H9 (cell line): ENCODE data around the gene RAB6B. TPM values are rescaled to one million over a fixed set of nuclear protein-coding genes. Genes with fewer than 3 reads are reported as not detected.

Experiments used
- DNase-seq: peaks from one replicate; pipeline ENCODE4 v3.0.0-alpha.2; 2017
- H2AFZ ChIP-seq: one replicate; pipeline ENCODE4 v1.6.1; 2013; ENCODE audit warnings: mild to moderate bottlenecking, low read length, control low read depth, moderate library complexity
- H2AK5ac ChIP-seq: 2 replicates; pipeline ENCODE4 v1.6.1; 2013; ENCODE audit warnings: low read length, control low read depth, mixed read lengths; ENCODE audit not compliant: insufficient read length
- H2BK120ac ChIP-seq: one replicate; pipeline ENCODE4 v1.6.1; 2013; ENCODE audit warnings: low read depth, mild to moderate bottlenecking, low read length, control low read depth, inconsistent platforms; ENCODE audit not compliant: poor library complexity, severe bottlenecking
- H2BK12ac ChIP-seq: 2 replicates; pipeline ENCODE4 v1.6.1; 2013; ENCODE audit warnings: low read length, control low read depth, mixed read lengths, low read depth; ENCODE audit not compliant: insufficient read length
- H2BK15ac ChIP-seq: 2 replicates; pipeline ENCODE4 v1.6.1; 2013; ENCODE audit warnings: low read depth, low read length, control low read depth
- H2BK20ac ChIP-seq: one replicate; pipeline ENCODE4 v1.6.1; 2013; ENCODE audit warnings: low read depth, mild to moderate bottlenecking, low read length, control low read depth, inconsistent platforms; ENCODE audit not compliant: poor library complexity, severe bottlenecking
- H2BK5ac ChIP-seq: 2 replicates; pipeline ENCODE4 v1.6.1; 2013; ENCODE audit warnings: low read length, control low read depth, mixed read lengths; ENCODE audit not compliant: insufficient read length
- H3K14ac ChIP-seq: 2 replicates; pipeline ENCODE4 v1.6.1; 2013; ENCODE audit warnings: low read length, control low read depth; ENCODE audit not compliant: insufficient read depth
- H3K18ac ChIP-seq: 2 replicates; pipeline ENCODE4 v1.6.1; 2013; ENCODE audit warnings: low read depth, mild to moderate bottlenecking, mixed read lengths, low read length, control low read depth; ENCODE audit not compliant: insufficient read length
- H3K23ac ChIP-seq: 2 replicates; pipeline ENCODE4 v1.6.1; 2013; ENCODE audit warnings: low read length, control low read depth, mixed read lengths, low read depth; ENCODE audit not compliant: insufficient read length
- H3K23me2 ChIP-seq: 2 replicates; pipeline ENCODE4 v1.6.1; 2013; ENCODE audit warnings: low read depth, mild to moderate bottlenecking, mixed read lengths, low read length, control low read depth; ENCODE audit not compliant: insufficient read length, poor library complexity, severe bottlenecking
- H3K27ac ChIP-seq: 2 replicates; pipeline ENCODE4 v1.5.1; 2013; ENCODE audit warnings: low read length, control low read depth, mixed read lengths, low read depth; ENCODE audit not compliant: insufficient read length
- H3K27me3 ChIP-seq: 2 replicates; pipeline ENCODE4 v1.6.1; 2013; ENCODE audit warnings: low read length, control low read depth, inconsistent platforms; ENCODE audit not compliant: insufficient read depth
- H3K4ac ChIP-seq: 2 replicates; pipeline ENCODE4 v1.6.1; 2013; ENCODE audit warnings: low read depth, mild to moderate bottlenecking, control low read depth, inconsistent platforms, low read length, moderate library complexity
- H3K4me1 ChIP-seq: 2 replicates; pipeline ENCODE4 v1.6.1; 2013; ENCODE audit warnings: low read length, control low read depth, inconsistent platforms; ENCODE audit not compliant: insufficient read depth
- H3K4me2 ChIP-seq: 2 replicates; pipeline ENCODE4 v1.6.1; 2013; ENCODE audit warnings: low read length, control low read depth, mixed read lengths; ENCODE audit not compliant: insufficient read length, insufficient read depth
- H3K56ac ChIP-seq: 2 replicates; pipeline ENCODE4 v1.6.1; 2013; ENCODE audit warnings: low read depth, mild to moderate bottlenecking, mixed read lengths, low read length, control low read depth; ENCODE audit not compliant: insufficient read length
- H3K79me1 ChIP-seq: 2 replicates; pipeline ENCODE4 v1.6.1; 2013; ENCODE audit warnings: low read depth, mild to moderate bottlenecking, moderate library complexity, low read length, control low read depth, inconsistent platforms; ENCODE audit not compliant: insufficient read depth, poor library complexity, severe bottlenecking
- H3K79me2 ChIP-seq: 2 replicates; pipeline ENCODE4 v1.6.1; 2013; ENCODE audit warnings: low read length, control low read depth, inconsistent platforms; ENCODE audit not compliant: insufficient read depth
- H3K9ac ChIP-seq: 2 replicates; pipeline ENCODE4 v1.6.1; 2013; ENCODE audit warnings: low read length, control low read depth, mixed read lengths; ENCODE audit not compliant: insufficient read length; ENCODE audit errors: extremely low read depth
- H3K9me3 ChIP-seq: one replicate; pipeline ENCODE4 v1.6.1; 2013; ENCODE audit warnings: low read depth, low read length, inconsistent platforms; ENCODE audit not compliant: control insufficient read depth
- H3T11ph ChIP-seq: one replicate; pipeline ENCODE4 v1.6.1; 2013; ENCODE audit warnings: mild to moderate bottlenecking, low read length, control low read depth, inconsistent platforms
- H4K20me1 ChIP-seq: one replicate; pipeline ENCODE4 v1.6.1; 2013; ENCODE audit not compliant: control insufficient read depth, insufficient read length, insufficient read depth
- H4K5ac ChIP-seq: 2 replicates; pipeline ENCODE4 v1.6.1; 2013; ENCODE audit warnings: low read depth, mild to moderate bottlenecking, mixed read lengths, low read length, control low read depth; ENCODE audit not compliant: insufficient read length
- H4K8ac ChIP-seq: replicated peaks from 2 replicates; pipeline ENCODE4 v1.6.1; 2013; ENCODE audit warnings: low read length, control low read depth, mixed read lengths, low read depth; ENCODE audit not compliant: insufficient read length
- H4K91ac ChIP-seq: 2 replicates; pipeline ENCODE4 v1.6.1; 2013; ENCODE audit warnings: low read depth, mild to moderate bottlenecking, moderate library complexity, mixed read lengths, low read length, control low read depth; ENCODE audit not compliant: insufficient read length
- H3K27ac Mint-ChIP-seq, 3 experiments: 2 replicates in 2 of 3; 3 replicates in 1 of 3; pipeline ENCODE4 v1.8.0; 2020 to 2021; ENCODE audit warnings: mixed read lengths in 3 of 3, mild to moderate bottlenecking in 1 of 3, moderate library complexity in 1 of 3
- H3K27me3 Mint-ChIP-seq: 2 replicates; pipeline ENCODE4 v1.8.0; 2021; ENCODE audit warnings: low read depth, mild to moderate bottlenecking, moderate library complexity, mixed read lengths
- H3K36me3 Mint-ChIP-seq, 3 experiments: 2 replicates in 2 of 3; 3 replicates in 1 of 3; pipeline ENCODE4 v1.8.0; 2020 to 2021; ENCODE audit warnings: low read depth in 3 of 3, mixed read lengths in 3 of 3; ENCODE audit not compliant: insufficient read depth in 1 of 3
- H3K4me1 Mint-ChIP-seq, 2 experiments: 2 replicates each; pipeline ENCODE4 v1.8.0; 2020; ENCODE audit warnings: mixed read lengths in 2 of 2
- H3K4me3 Mint-ChIP-seq, 2 experiments: 2 replicates in 1 of 2; 3 replicates in 1 of 2; pipeline ENCODE4 v1.8.0; 2020 to 2021; ENCODE audit warnings: mild to moderate bottlenecking in 2 of 2, mixed read lengths in 2 of 2, moderate library complexity in 1 of 2
- H3K9me3 Mint-ChIP-seq, 2 experiments: 2 replicates in 1 of 2; 3 replicates in 1 of 2; pipeline ENCODE4 v1.8.0; 2020; ENCODE audit warnings: mild to moderate bottlenecking in 2 of 2, mixed read lengths in 2 of 2, moderate library complexity in 1 of 2
- CTCF ChIP-seq: fragments of 200-600 bp; sonication (generic); conservative IDR thresholded peaks from 3 replicates; pipeline ENCODE4 v1.8.0; 2021; ENCODE audit warnings: antibody characterized with exemption, mild to moderate bottlenecking
- WGBS: extraction: QIAGEN DNeasy Blood & Tissue Kit; methylation state at CpG from one replicate; pipeline ENCODE4 v1.1.7; 2013; ENCODE audit warnings: missing lambda C conversion rate, low lambda C conversion rate, mixed read lengths; ENCODE audit not compliant: insufficient read length; ENCODE audit errors: extremely low coverage; 5-methylcytosine and 5-hydroxymethylcytosine counted together
- total RNA-seq: library from RNA; stranded (reverse); gene quantifications from 2 replicates; pipeline ENCODE4 v1.2.1, GENCODE V29; 2021

Gene RAB6B
- total RNA-seq, 1 experiment from 2014 or later: 12.3 TPM

- Histone ChIP-seq H4K20me1 (no peaks in the 10 kb centered on the region), H3K79me2 (peaks cover 2% of the 10 kb centered on the region; the same call in 1 of the 2 replicates), H3K4me2 (peak within 1 kb of the TSS; percentile 69), H2BK20ac (no peak within 1 kb of the TSS), H3K9ac (peak within 1 kb of the TSS; percentile 80), H3K79me1 (no peaks in the 10 kb centered on the region), H3K56ac (no peak within 1 kb of the TSS), H3K18ac (peak within 1 kb of the TSS; percentile 77), H3K9me3 (no peaks in the 10 kb centered on the region), H4K91ac (no peak within 1 kb of the TSS), H3K27ac (no peak within 1 kb of the TSS), H3K14ac (peak within 1 kb of the TSS; percentile 66), H3T11ph (no peak within 1 kb of the TSS), H2AFZ (peak within 1 kb of the TSS; percentile 99), H4K5ac (no peak within 1 kb of the TSS), H2BK12ac (no peak within 1 kb of the TSS), H2BK15ac (no peak within 1 kb of the TSS), H2BK5ac (no peak within 1 kb of the TSS), H3K4ac (no peak within 1 kb of the TSS), H3K4me1 (no peaks in the 10 kb centered on the region), H2AK5ac (no peak within 1 kb of the TSS), H3K27me3 (no peaks in the 10 kb centered on the region), H3K23me2 (peaks cover 5% of the 10 kb centered on the region), H2BK120ac (no peak within 1 kb of the TSS), H4K8ac (no peak within 1 kb of the TSS), H3K23ac (no peak within 1 kb of the TSS)
- H3K4me1 Mint-ChIP-seq: peaks cover 12% of the 10 kb centered on the region in 2 experiments
- H3K27me3 Mint-ChIP-seq: peaks cover 16% of the 10 kb centered on the region
- H3K4me3 Mint-ChIP-seq: peak within 1 kb of the TSS; percentile 92 to 97
- DNase-seq: peak; percentile 94
- no CpG with 5 or more reads among the region's 53 CpGs for WGBS
- no peaks in the 10 kb centered on the region for H3K9me3 Mint-ChIP-seq
- H3K27ac Mint-ChIP-seq: peak within 1 kb of the TSS; percentile 60 to 96 (median 94); a peak in 4 of 7 replicates
- TF ChIP-seq CTCF: no peak
- H3K36me3 Mint-ChIP-seq: peaks cover 11 to 34% (median 30%) of the 10 kb centered on the region in 3 experiments; a peak in 6 of 7 replicates
Measured at GRCh38 chr3:133805702-133806475, 89.8 kb downstream of the RAB6B start, which contains the start of gene SRPRB. TSS of gene SRPRB (plus strand) at chr3:133805815. CDS start at chr3:133805849, 34 bp downstream.
